SKM-1 (cell line): ENCODE data around the gene HK3.

Source experiments
- DNase-seq: peaks from one replicate; lab custom pipeline; 2025; ENCODE audit not compliant: unreplicated experiment; lab: John Stamatoyannopoulos, UW

HK3 gene

DNA sequence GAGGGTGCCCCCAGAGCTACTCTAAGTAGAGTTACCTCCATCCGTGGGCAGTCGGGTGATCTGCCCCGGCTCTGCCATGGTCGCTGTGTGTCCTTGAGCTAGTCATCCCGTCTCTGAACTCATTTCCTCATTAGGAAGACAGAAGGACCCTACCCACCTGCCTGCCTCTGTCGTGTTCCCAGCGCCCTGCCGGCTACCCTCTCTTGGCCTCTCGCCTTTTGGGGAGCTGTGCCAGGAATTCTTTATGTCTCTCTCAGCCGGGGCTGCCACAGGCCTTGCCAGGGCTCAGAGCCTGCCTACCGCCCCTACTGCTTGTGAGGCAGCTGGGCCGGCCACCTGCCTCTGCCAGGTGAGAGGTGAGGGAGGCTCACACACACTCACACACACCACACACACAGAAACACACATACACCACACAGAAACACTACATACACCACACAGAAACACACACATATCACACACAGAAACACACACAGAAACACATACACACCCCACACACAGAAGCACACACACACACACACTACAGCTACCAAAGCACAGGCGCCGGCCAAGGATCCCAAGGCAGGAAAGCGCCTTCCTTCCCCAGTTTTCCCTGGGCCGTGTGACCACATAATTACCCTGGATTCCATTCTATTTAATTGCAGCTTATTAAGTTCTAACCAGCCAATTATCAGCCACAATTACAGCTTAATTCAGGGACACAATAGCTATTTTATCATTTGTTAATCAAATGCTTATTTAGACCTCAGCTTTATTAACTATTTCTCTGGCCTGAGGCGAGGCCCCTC, 47.1 kb downstream of the HK3 start:
- no peak for DNase-seq

DNA sequence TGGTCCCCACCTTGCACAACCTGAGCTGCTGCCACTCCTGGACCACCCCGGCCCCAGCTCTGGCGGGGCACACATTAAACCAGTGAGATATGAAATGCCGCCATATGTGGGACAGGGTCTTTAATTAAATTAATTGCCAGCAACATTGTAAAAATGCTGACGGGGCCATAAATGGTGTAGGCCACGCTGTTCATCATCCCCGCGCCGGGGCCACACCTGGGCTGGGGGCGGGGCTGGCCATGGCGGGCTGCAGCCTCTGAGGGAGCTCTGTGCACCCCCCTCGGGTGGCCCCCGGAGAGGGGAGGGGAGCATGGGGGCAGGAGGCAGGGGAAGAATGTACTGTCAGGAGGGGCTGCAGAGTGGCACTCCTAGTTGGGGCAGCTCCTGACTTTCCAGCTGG, 47.8 kb downstream of the HK3 start:
- DNase-seq = no peak

DNA sequence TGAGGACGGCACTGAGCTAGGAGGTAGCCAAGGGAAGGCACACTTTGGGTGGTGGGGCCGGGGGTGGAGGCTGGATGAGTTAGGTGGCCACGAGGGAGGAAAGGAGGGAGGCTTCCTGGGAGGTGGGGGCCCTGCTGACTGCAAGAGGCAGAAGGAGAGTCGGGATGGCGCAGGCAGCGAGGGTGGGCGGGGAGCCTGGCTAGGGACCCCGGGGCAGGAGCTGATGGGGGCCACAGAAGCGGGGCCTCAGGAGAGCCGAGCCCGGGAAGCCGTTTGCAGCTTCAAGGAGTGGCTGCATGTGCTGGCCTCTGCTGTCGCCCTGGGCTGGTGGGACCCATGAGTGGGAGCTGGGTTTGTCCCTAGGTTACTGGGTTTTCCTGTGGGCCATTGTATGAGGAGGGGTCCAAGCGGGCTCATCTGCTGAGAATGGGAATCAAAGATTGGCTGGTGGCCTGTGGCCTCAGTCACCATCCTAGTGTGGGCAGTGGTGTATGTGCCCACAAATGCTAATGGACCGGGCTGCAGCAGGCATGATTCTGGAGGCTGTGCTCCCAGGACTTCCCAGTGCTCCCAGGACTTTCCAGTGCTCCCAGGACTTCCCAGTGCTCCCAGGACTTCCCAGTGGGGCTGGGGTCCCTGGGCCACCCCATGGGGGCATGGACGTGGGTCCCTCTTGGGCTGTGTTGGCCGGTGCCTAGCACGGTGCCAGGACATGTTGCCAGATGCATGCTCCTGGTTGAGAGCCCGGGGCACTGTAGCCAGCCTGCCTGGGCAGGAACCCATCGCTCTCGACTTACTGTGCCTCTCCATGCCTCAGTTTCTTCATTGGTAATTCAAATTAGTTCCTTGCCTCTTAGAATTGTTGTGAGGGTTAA, 48.5 kb downstream of the HK3 start:
- DNase-seq = no peak

DNA sequence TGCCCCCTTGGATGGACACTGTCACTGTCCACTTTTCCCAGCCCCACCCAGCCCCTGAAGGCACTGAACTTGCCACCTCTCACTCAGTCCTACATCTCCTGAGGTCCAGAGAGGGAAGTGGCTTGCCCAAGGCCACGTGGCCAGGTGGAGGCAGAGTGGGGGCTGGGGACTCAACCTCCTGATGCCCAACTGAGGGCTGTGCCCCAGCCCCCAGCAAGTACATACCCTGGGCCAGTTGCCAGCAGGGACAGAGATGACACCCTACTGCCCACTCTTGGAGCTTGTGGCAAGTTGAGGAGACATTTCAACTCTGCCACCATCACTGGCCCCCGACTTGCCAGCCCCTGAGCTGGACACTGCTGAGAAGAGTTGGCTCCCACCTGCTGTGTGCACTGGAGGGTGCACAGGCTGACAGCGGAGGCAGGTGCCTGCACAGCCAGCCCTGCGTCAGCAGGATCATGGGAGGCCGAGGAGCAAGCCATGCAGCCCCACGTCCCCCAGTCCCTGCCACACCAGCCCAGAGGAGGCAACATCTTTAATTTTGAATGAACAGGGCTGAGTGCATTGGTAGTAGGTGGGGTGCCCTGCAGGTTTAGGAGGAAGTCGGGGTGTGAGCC, 49.4 kb downstream of the HK3 start:
- DNase-seq = no peak

DNA sequence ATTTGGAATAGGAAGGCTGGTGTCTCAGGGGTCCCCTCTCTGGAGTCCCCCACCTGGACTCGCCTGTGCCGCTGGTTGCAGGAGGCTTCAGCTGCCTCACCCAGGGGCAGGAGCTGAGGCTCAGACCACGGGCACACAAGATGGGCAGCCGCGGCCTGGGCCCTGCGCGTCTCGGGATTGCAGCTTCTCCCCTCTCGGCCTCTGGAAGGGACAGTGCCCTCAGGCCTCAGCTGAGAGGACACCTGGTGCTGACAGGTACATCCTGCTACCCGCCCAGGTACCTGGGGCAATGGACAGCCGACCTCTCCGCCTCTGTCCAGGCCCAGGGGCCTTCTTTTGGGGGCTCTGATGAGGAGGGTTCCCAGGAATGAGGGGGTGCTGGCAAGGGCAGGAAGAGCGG, 50.5 kb downstream of the HK3 start:
- DNase-seq = no peak

DNA sequence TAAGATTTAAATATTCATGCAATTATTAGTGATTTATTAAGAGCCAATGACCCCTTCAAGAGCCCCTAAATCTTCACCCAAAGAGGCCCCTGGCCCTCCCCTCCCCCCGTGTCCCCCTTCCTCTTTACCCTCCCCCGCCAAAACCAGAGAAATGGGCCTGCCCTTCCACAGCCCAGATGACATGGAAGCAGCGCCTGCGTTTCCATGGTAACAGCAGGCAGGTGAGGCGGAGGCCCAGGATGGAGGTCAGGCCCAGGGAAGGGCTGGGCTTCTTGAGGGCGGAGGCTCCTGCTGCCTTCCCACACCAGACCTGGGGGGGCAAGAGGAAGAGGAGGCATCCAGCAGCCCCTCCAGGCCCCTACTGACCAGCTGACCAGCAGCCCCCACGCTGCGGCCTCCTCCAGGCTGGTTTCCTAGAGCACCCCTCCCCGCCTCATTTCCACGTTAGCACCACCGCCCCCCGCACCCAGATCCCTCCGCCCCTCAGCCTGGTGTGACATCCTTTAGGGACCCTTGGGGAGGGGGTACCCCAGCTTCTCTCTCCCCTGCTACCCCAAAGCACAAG, 51.3 kb downstream of the HK3 start:
- no peak for DNase-seq

DNA sequence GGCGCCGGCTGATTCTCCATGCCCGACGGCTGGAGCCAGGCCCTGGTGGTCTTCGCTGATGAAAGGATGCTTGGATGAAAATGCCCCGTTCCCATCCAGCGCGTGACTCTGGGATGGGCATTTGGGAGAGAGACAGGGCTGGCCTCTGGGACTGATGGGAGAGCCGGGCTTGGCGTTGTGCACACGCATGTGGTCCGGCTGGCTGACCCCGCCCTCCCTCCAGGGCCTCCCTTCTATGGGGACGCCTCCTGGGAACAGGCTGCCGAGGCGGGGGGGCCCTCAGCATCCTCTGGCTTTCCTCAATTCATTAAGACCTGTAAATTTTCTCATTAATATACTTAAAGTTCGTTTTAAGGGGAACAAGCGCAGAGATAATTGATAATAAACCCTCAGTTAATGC, 52.0 kb downstream of the HK3 start:
- no peak for DNase-seq

DNA sequence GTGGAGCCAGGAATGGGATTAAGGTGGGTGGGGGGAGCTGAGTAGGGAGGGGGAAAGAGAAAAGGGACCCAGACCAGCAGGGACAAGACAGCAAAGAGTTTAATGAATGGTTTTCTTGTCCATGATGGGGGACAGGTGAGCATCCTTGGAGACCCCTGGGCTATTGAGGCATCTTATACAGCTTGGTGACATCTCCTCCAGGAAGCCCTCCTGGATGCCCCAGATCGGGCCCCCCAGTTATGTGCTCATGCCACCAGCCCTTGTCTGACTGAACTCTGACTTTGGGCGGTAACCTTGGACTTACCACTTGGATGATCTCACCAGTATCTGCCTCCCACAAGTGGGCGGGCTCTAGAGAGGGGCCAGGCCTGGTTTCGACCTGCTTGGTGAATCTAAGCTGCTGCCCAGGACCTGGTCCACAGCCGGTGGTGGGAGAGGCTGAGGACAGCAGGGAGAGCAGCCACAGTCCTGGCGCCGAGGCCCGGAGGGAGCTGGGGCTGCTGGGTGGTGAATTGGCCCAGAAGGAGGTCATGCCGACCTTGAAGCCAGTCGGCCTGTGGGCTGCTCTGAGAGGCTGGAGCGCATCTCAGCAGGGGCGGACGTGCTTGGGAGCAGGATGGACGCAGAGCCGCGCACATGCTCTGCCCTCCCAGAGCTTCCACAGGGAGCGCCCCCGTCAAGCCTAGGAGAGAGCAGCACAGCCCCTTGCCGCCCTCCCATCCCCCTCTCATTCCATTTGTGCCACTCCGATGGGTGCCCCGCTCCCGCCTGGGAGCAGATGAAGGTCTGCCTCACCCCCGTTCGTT, 52.6 kb downstream of the HK3 start:
- no peak for DNase-seq

DNA sequence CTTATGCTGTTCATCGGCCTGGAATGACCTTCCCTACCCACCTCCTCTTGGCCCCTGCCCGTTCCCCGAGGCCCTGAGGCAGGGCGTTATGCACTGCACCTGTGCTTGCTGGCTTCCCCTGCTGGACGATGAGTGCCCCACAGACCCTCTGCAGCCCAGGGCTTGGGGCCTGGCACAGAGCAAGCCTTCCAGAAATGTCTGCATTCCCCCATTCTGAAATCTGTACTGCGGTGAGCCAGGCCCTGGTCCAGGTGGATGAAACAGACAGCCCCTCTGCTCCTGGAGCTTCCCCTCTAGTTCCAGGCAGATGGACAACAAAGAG, 53.8 kb downstream of the HK3 start:
- DNase-seq = no peak

DNA sequence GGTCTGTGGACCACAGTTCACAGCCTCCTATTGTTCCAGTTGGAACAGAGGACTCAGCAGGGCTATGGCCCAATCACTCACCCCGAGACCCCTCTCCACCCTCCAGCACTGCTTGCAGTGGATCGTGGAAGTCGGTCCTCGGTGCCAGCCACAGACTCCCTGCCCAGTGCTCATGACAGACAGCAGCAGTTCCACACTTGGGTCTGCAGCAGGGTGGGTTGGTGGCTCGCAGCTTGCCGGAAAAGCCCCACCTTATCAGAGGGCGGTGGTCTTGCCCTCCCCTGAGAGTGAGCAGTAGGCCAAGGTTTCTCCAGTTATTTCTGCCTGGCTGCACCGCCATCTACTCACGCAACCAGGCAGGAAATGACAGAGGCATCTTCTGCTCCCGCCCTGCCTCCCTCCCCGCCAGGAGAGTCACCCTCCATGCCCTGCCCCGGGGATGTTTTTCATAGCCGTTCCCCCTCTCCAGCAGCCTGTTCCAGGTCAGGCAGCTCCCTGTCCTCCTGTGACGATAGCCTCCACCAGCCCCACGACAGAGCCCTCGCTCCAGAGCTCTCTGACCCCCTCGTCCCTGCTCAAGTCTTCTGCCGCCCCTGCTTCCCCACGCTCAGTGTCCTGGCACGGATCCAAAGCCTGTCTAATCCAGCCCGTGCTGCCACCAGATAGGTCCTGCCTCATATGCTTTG, 54.3 kb downstream of the HK3 start:
- DNase-seq = no peak

DNA sequence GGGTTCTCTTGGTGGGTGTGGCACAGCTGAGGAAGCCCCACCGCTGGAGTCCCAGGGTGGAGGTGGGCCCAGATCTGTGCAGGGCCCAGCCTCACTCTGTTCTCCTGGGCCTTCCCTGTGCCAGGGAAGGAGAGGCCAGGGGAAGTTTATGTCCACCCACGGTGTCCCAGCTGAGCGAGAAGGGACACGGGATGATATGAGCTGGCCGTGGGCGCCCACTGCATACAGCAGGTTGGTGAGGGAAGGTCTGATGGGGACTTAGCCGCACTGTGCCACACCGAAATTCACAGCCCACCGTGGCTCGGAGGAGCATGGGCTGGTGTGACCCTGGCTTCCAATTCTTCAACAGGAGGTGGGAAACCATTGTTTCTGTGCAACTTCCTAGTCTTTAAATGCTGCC, 54.9 kb downstream of the HK3 start:
- no peak for DNase-seq

DNA sequence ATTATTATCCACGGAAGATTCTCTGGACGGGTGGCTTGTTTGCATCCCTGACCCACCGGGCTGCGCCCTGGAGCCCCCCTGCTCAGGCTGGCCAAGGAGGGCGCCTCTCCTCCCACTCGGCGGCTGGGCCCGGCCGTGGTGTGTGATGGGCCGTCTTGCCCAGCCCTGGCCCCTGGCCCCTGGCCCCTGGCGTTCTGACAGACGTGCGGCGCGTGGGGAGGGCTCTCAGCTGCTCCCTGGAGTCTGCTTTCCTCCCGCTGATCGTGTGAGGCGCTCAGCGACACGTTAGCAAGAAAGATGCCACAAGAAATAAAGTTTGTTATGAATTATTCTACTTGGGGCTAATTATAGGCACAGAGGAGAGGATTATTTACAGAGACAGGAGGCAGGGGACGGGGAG, 55.5 kb downstream of the HK3 start:
- no peak for DNase-seq

DNA sequence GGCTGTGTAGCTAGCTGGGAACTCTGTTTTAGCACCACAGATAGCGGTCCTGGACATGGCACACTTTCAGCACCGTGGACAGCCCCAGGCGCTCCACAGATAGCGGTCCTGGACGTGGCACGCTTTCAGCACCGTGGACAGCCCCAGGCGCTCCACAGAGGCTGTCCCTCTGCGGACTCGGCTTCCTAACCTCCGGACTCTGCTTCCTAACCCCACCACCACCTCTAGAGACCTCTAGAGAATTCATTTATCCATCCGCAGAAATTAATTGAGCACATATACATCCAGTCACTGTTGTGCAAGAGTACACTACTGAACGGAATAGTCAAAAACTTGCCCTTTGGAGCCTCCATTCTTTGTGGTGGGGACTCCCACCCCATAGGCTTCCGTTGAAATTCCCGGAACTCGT, 61.4 kb downstream of the HK3 start:
- no peak for DNase-seq

DNA sequence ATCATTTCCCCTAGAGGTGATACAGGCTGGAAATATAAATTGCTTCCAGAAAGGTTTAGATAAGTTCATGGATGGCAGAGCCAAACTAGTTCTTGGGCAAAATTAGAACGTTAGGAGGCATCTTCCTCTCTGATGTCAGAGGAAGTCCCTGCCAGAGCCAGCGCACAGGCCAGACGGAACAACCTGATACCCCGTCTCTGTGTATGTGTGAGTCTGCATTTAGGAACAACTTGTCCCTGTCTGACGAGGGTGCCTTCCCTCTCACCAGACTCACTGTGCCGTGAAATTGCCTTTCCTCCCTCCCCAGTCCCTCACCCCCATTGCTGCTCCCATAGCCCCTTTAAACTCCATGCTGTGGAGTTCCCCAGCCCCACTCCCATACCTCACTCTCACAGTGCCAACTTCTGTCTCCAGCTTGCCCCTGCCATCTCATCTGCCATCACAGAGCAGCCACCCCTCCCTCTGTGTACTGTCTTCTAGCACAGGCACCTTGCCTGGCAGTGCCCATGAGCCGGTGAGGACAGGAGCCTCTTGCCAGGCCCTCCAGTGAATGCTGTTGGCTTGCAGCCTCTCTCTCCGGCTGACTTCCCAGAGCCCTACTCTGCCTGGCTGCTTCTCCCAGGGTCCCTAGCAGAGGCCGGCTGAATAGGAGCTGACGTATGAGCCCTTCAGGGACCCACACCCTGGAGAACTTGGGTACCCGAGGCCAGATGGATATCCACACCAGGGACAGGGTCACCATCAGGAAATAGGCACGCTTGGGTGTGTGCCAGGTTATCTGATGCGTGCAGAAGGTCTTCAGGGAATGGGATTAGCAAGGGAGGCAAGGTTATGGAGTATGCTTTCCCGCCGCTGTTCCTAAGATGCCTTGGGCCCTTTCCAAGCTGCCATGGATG, 62.1 kb downstream of the HK3 start:
- no peak for DNase-seq

DNA sequence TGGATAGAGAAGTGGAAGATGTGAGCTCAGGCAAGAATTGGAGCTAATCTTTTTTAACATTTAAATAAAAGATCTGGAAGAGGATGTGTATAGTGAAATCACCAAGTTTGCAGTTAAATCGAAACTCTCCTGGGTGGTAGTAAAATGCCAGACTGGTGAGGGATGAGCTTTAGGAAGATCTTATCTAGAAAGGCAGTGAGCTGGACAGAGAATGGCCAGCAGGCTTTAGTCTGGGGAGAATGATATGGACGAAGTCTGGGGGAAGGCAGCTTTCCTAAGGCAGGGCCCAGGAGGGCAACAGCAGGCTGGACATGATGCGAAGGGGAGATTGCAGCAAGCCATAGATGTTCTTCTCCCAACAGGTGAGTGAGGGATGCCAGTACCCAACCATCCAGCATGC, 63.2 kb downstream of the HK3 start:
- no peak for DNase-seq

DNA sequence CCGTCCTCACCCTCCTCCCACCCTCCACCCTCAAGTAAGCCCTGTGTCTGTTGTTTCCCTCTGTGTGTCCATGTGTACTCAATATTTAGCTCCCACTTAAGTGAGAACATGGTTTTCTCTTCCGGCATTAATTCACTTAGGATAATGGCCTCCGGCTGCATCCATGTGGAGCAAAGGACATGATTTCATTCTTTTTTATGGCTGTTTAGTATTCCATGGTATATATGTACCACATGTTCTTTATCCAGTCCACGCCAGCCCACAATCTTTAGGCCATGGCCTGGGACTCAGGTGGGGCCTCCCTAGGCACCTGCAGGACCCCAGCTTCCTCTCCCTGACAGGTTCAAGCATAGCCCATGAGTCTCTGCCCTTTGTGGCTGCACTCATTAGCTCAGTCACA, 65.9 kb downstream of the HK3 start:
- no peak for DNase-seq

DNA sequence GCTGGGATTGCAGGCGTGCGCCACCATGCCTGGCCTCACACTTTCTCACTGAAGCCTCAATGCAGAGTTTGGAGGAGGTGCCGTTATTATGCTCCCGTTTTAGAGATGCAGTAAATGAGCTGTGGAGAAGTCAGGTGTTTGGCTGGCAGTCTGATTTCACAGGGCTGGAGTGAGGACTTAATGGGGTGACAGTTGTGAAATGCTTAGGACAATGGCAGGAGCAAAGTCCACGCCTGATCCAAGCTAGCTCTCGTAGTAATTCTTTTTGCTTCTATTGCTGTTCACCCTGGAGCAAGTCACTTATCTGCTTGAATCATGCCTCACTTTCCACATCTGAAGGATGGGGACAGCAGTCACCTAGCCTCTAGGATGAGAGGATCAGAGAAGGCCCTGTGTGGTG, 67.0 kb downstream of the HK3 start:
- no peak for DNase-seq

DNA sequence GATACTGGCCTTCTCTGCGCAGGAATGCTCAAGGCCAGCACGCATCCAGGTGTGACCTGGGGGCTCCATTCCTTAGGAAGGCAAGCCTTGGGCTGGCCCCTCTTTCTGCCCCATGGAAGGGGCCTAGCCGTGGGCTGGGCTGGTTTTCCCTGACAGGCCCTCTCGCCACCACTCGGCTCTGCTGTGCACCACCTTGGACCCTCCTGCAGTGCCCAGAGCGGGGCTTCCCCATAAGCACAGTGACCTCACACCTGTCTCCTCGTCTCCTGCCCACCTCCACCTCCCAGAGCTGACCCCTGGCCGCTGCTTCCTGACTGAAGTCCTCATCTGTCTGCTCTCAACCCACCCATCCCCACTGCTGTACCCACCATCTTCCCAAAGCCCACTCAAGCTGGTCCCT, 67.7 kb downstream of the HK3 start:
- no peak for DNase-seq

DNA sequence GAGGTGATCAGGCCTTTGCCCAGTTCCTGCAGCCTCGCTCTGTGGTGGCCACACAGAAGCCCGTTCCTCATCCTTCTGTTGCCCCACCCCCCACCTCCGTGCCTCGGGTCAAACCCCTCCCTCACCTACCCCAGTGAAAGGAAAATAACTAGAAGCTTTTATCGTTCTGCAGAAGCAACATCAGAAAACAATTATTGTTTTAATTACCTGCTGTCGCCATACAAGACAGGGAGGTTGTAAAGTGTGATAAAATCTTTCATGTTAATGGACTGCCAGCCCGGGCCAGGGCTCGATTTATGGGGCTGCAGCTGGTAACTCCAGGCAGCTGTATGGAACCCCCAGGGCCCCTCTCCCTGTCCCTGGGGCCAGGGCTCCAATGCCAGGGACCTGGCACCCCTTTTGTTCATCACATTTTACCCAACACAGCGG, 68.1 kb downstream of the HK3 start:
- DNase-seq = no peak
